KMS-11 (cell line): Measurements from ENCODE around the gene MRPL3.

ENCODE experiments used
- H2AFZ ChIP-seq: fragments of 200-600 bp; sonication (generic); 2 replicates; pipeline ENCODE4 v1.6.1; 2016; ENCODE audit warnings: antibody characterized with exemption, mixed run types, low read depth
- H3K27ac ChIP-seq: fragments of 200-600 bp; sonication (generic); 2 replicates; pipeline ENCODE4 v1.6.1; 2016; ENCODE audit warnings: mild to moderate bottlenecking, mixed run types
- H3K27me3 ChIP-seq: fragments of 200-600 bp; sonication (generic); 2 replicates; pipeline ENCODE4 v1.6.1; 2017; ENCODE audit warnings: mild to moderate bottlenecking, low read depth, mixed run types, moderate library complexity; ENCODE audit not compliant: insufficient read depth
- H3K36me3 ChIP-seq: fragments of 200-600 bp; sonication (generic); 2 replicates; pipeline ENCODE4 v1.6.1; 2017; ENCODE audit warnings: mild to moderate bottlenecking, mixed run types; ENCODE audit not compliant: insufficient read depth
- H3K4me1 ChIP-seq: fragments of 200-600 bp; sonication (generic); 2 replicates; pipeline ENCODE4 v1.6.1; 2016; ENCODE audit warnings: mild to moderate bottlenecking, low read depth, mixed run types; ENCODE audit not compliant: poor library complexity, severe bottlenecking
- H3K4me2 ChIP-seq: fragments of 200-600 bp; sonication (generic); 2 replicates; pipeline ENCODE4 v1.7.0; 2016; ENCODE audit warnings: mild to moderate bottlenecking, mixed run types
- H3K4me3 ChIP-seq: fragments of 200-600 bp; sonication (generic); IDR thresholded peaks from 2 replicates; pipeline ENCODE4 v1.6.1; 2017; ENCODE audit warnings: low read depth, low read length, mixed read lengths; ENCODE audit not compliant: insufficient read depth
- H3K79me2 ChIP-seq: fragments of 200-600 bp; sonication (generic); 2 replicates; pipeline ENCODE4 v1.6.1; 2016; ENCODE audit warnings: low read depth, mixed run types; ENCODE audit not compliant: insufficient read depth
- H3K9ac ChIP-seq: fragments of 200-600 bp; sonication (generic); 2 replicates; pipeline ENCODE4 v1.6.1; 2016; ENCODE audit warnings: mild to moderate bottlenecking, mixed run types
- H4K20me1 ChIP-seq: fragments of 200-600 bp; sonication (generic); 2 replicates; pipeline ENCODE4 v1.6.1; 2016; ENCODE audit warnings: mild to moderate bottlenecking, mixed run types; ENCODE audit not compliant: insufficient read depth
- TF ChIP-seq, protein P1 (sequence below): fragments of 200-600 bp; sonication (generic); conservative IDR thresholded peaks from 2 replicates; pipeline ENCODE4 v1.6.1; 2017; ENCODE audit warnings: low read depth, mild to moderate bottlenecking, antibody characterized with exemption, low read length, moderate library complexity, mixed read lengths

Gene MRPL3

DNA sequence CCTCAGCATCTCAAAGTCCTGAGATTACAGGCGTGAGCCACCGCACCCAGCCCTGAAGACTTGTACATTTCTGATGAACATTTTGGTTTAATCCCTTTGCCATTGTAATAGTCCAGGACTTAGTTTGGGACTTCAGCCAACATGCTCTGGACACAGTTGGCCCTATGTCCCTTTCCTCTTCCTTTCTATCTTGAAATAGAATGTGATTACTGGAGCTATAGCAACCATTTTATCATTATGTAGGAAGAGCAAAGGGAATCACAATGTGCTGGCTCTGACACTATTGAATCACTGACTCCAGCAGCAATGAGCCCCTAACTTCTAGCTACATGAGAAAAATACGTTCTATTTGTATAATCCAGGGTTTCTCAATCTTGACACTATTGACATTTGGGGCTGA lies 34.8 kb upstream of the MRPL3 start:
- Histone ChIP-seq H3K27ac (no peak overlapping the region), H3K79me2 (no peaks in the 10 kb centered on the region), H3K4me2 (no peak overlapping the region), H3K4me3 (no peak overlapping the region), H4K20me1 (no peaks in the 10 kb centered on the region), H3K9ac (no peak overlapping the region), H2AFZ (no peak overlapping the region), H3K4me1 (no peaks in the 10 kb centered on the region), H3K27me3 (no peaks in the 10 kb centered on the region), H3K36me3 (no peaks in the 10 kb centered on the region)
- TF ChIP-seq, protein P1, sequence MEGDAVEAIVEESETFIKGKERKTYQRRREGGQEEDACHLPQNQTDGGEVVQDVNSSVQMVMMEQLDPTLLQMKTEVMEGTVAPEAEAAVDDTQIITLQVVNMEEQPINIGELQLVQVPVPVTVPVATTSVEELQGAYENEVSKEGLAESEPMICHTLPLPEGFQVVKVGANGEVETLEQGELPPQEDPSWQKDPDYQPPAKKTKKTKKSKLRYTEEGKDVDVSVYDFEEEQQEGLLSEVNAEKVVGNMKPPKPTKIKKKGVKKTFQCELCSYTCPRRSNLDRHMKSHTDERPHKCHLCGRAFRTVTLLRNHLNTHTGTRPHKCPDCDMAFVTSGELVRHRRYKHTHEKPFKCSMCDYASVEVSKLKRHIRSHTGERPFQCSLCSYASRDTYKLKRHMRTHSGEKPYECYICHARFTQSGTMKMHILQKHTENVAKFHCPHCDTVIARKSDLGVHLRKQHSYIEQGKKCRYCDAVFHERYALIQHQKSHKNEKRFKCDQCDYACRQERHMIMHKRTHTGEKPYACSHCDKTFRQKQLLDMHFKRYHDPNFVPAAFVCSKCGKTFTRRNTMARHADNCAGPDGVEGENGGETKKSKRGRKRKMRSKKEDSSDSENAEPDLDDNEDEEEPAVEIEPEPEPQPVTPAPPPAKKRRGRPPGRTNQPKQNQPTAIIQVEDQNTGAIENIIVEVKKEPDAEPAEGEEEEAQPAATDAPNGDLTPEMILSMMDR, result no peak

DNA sequence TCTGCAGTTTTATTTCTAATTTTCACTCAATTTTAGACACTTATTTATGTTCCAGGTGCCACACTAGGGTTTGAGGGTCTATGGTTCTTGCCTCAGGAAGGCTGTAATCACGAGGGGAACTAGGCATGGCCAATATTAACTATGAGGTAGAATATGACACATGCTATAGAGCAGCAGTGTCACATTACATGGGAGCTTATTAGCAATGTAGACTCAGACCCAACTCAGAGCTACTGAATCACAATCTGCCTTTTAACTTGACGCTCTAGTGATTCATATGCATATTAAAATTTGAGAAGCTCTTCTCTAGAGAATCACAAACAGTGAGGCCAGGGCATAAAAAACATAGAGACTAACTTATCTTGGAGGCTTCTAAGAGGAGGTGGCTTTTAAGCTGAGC lies 32.8 kb upstream of the MRPL3 start:
- TF ChIP-seq, protein P1, result no peak
- Histone ChIP-seq H3K4me2 (no peak overlapping the region), H3K9ac (no peak overlapping the region), H3K36me3 (no peaks in the 10 kb centered on the region), H3K4me3 (no peak overlapping the region), H3K27ac (no peak overlapping the region), H3K79me2 (no peaks in the 10 kb centered on the region), H2AFZ (no peak overlapping the region), H3K4me1 (no peaks in the 10 kb centered on the region), H4K20me1 (no peaks in the 10 kb centered on the region), H3K27me3 (no peaks in the 10 kb centered on the region)

DNA sequence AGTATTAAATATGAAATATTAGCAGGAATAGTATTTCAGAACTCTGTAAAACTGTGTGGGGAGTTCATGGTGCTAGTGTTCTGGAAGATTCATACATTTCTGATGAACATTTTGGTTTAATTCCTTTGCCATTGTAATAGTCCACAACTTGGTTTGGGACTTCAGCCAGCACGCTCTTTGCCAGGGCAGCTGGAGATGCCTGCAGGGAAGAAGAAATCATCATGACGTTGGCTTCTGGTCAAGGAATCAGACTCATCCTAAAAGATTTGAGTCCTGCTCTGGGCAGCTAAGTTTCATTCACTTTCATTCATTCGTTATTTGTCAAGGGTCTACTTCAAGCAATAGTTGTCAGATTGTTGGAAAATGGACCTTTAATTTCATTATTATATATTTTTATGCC lies 32.4 kb upstream of the MRPL3 start:
- no peak overlapping the region for H3K4me3 ChIP-seq
- TF ChIP-seq, protein P1, result no peak
- no peaks in the 10 kb centered on the region for H3K4me1 ChIP-seq
- no peaks in the 10 kb centered on the region for H3K79me2 ChIP-seq
- H3K4me2 ChIP-seq, result no peak overlapping the region
- no peak overlapping the region for H3K9ac ChIP-seq
- H3K27me3 ChIP-seq, result no peaks in the 10 kb centered on the region
- no peak overlapping the region for H3K27ac ChIP-seq
- no peaks in the 10 kb centered on the region for H3K36me3 ChIP-seq
- H2AFZ ChIP-seq, result no peak overlapping the region
- H4K20me1 ChIP-seq, result no peaks in the 10 kb centered on the region

DNA sequence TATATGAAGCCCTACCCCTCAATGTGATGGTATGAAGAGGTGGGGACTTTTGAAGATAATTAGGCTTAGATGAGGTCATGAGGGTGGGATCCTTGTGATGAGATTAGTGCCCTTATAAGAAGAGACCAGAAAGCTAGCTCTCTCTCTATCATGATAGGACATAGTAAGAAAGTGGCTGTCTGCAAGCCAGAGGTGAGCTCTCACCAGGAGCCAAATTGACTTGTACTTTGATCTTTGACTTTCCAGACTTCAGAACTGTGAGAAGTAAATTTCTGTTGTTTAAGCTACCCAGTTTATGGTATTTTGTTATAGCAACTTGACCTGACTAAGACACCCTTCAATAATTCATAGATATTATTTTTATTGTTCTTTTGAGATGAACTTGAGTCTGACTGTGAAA lies 29.9 kb upstream of the MRPL3 start:
- Histone ChIP-seq H3K27ac (no peak overlapping the region), H3K27me3 (no peaks in the 10 kb centered on the region), H3K79me2 (no peaks in the 10 kb centered on the region), H3K4me1 (no peaks in the 10 kb centered on the region), H3K4me2 (no peak overlapping the region), H3K9ac (no peak overlapping the region), H3K4me3 (no peak overlapping the region), H4K20me1 (no peaks in the 10 kb centered on the region), H3K36me3 (no peaks in the 10 kb centered on the region), H2AFZ (no peak overlapping the region)
- TF ChIP-seq, protein P1, result no peak

DNA sequence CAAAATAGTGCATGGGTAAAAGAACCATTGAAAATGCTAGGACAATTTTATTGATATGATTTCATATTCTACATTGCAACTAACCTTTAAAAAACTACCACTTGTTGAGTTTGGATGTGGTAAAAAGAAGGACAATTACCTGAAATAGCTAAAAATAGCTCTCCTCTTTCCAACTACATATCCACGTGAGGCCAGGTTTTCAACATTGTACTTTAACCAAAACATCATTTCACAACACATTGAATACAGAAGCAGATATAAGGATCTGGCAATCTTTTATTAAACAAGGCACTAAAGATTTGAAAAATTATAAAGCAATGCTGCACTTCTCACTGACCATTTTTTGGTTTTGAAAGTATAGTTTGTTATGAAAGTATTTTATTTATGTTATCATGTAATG lies 28.1 kb upstream of the MRPL3 start:
- no peak overlapping the region for H3K4me2 ChIP-seq
- no peak overlapping the region for H2AFZ ChIP-seq
- TF ChIP-seq, protein P1, result no peak
- H3K27ac ChIP-seq, result no peak overlapping the region
- H3K36me3 ChIP-seq, result no peaks in the 10 kb centered on the region
- H4K20me1 ChIP-seq, result no peaks in the 10 kb centered on the region
- no peaks in the 10 kb centered on the region for H3K4me1 ChIP-seq
- no peaks in the 10 kb centered on the region for H3K79me2 ChIP-seq
- H3K9ac ChIP-seq, result no peak overlapping the region
- H3K27me3 ChIP-seq, result no peaks in the 10 kb centered on the region
- no peak overlapping the region for H3K4me3 ChIP-seq
